ENCODE measurements around the gene DCDC1. TPM values are rescaled to one million over a fixed set of nuclear protein-coding genes. Genes with fewer than 3 reads are reported as not detected.

The DCDC1 gene
- total RNA-seq, 1 experiment from 2014 or later: 1.5 TPM

DNA sequence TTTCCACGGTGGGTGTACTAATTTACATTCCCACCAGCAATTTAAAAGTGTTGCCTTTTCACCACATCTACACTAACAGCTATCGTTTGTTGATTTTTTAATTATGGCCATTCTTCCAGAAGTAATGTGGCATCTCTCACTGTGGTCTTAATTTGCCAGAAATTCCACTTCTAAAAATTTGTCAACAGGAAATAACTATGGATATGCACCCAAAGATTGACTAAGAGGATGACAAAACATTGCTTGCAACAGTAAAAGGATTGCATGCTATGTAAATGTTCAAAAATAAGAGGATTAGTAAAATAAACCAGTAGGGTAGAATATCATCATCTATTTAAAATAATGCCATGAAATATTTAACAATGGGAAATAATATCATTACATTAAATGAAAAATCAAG lies 219.5 kb downstream of the DCDC1 start:
- no peak for TF ChIP-seq POLR2AphosphoS5 (IDR thresholded peaks at IDR 0.05; ENCODE audit: low read depth, low read length)
- no peak for TF ChIP-seq EGR1 (IDR thresholded peaks at IDR 0.05; ENCODE audit: low read depth)
- TF ChIP-seq, protein P1, sequence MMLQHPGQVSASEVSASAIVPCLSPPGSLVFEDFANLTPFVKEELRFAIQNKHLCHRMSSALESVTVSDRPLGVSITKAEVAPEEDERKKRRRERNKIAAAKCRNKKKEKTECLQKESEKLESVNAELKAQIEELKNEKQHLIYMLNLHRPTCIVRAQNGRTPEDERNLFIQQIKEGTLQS (IDR thresholded peaks at IDR 0.05): no peak
- TF ChIP-seq SIN3A (IDR thresholded peaks at IDR 0.05; ENCODE audit: low read depth): no peak
- TF ChIP-seq ELF1 (IDR thresholded peaks at IDR 0.05; ENCODE audit: borderline replicate concordance, low read depth): no peak
- no peak for TF ChIP-seq SP1 (IDR thresholded peaks at IDR 0.05; ENCODE audit: low read depth)
- no peak for TF ChIP-seq EZH2phosphoT487 (IDR thresholded peaks at IDR 0.05; ENCODE audit: borderline replicate concordance)
- TF ChIP-seq, protein P2, sequence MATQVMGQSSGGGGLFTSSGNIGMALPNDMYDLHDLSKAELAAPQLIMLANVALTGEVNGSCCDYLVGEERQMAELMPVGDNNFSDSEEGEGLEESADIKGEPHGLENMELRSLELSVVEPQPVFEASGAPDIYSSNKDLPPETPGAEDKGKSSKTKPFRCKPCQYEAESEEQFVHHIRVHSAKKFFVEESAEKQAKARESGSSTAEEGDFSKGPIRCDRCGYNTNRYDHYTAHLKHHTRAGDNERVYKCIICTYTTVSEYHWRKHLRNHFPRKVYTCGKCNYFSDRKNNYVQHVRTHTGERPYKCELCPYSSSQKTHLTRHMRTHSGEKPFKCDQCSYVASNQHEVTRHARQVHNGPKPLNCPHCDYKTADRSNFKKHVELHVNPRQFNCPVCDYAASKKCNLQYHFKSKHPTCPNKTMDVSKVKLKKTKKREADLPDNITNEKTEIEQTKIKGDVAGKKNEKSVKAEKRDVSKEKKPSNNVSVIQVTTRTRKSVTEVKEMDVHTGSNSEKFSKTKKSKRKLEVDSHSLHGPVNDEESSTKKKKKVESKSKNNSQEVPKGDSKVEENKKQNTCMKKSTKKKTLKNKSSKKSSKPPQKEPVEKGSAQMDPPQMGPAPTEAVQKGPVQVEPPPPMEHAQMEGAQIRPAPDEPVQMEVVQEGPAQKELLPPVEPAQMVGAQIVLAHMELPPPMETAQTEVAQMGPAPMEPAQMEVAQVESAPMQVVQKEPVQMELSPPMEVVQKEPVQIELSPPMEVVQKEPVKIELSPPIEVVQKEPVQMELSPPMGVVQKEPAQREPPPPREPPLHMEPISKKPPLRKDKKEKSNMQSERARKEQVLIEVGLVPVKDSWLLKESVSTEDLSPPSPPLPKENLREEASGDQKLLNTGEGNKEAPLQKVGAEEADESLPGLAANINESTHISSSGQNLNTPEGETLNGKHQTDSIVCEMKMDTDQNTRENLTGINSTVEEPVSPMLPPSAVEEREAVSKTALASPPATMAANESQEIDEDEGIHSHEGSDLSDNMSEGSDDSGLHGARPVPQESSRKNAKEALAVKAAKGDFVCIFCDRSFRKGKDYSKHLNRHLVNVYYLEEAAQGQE (IDR thresholded peaks at IDR 0.05; ENCODE audit: low read depth): no peak
- no peak for TF ChIP-seq TCF7L2 (IDR thresholded peaks at IDR 0.05; ENCODE audit: borderline replicate concordance, extremely low read depth, insufficient read depth, insufficient read length)
- TF ChIP-seq FOSL1 (IDR thresholded peaks at IDR 0.05; ENCODE audit: low read depth): no peak
- no peak for TF ChIP-seq POLR2A (IDR thresholded peaks at IDR 0.05; ENCODE audit: borderline replicate concordance, extremely low read depth, insufficient read depth, insufficient read length)
- TF ChIP-seq EZH2 (IDR thresholded peaks at IDR 0.05): no peak
- no peak for TF ChIP-seq SRF (IDR thresholded peaks at IDR 0.05; ENCODE audit: low read depth)
- TF ChIP-seq, protein P3, sequence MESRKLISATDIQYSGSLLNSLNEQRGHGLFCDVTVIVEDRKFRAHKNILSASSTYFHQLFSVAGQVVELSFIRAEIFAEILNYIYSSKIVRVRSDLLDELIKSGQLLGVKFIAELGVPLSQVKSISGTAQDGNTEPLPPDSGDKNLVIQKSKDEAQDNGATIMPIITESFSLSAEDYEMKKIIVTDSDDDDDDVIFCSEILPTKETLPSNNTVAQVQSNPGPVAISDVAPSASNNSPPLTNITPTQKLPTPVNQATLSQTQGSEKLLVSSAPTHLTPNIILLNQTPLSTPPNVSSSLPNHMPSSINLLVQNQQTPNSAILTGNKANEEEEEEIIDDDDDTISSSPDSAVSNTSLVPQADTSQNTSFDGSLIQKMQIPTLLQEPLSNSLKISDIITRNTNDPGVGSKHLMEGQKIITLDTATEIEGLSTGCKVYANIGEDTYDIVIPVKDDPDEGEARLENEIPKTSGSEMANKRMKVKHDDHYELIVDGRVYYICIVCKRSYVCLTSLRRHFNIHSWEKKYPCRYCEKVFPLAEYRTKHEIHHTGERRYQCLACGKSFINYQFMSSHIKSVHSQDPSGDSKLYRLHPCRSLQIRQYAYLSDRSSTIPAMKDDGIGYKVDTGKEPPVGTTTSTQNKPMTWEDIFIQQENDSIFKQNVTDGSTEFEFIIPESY (IDR thresholded peaks at IDR 0.05; ENCODE audit: extremely low read depth, insufficient replicate concordance, low read length): no peak
- TF ChIP-seq JUND (IDR thresholded peaks at IDR 0.05): no peak
- TF ChIP-seq, protein P4, sequence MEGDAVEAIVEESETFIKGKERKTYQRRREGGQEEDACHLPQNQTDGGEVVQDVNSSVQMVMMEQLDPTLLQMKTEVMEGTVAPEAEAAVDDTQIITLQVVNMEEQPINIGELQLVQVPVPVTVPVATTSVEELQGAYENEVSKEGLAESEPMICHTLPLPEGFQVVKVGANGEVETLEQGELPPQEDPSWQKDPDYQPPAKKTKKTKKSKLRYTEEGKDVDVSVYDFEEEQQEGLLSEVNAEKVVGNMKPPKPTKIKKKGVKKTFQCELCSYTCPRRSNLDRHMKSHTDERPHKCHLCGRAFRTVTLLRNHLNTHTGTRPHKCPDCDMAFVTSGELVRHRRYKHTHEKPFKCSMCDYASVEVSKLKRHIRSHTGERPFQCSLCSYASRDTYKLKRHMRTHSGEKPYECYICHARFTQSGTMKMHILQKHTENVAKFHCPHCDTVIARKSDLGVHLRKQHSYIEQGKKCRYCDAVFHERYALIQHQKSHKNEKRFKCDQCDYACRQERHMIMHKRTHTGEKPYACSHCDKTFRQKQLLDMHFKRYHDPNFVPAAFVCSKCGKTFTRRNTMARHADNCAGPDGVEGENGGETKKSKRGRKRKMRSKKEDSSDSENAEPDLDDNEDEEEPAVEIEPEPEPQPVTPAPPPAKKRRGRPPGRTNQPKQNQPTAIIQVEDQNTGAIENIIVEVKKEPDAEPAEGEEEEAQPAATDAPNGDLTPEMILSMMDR (IDR thresholded peaks at IDR 0.05 in 2 of 3, conservative IDR thresholded peaks at IDR 0.05 in 1 of 3; ENCODE audit: borderline replicate concordance in 1 of 3, insufficient read depth in 1 of 3, low read depth in 2 of 3, low read length in 2 of 3): no peak
- TF ChIP-seq, protein P5, sequence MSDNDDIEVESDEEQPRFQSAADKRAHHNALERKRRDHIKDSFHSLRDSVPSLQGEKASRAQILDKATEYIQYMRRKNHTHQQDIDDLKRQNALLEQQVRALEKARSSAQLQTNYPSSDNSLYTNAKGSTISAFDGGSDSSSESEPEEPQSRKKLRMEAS (IDR thresholded peaks at IDR 0.05): no peak
- no peak for DNase-seq (ENCODE audit: low read depth, low spot score)
- BruUV-seq (replicated peaks): no TSS peak
- no peaks in the 10 kb centered on the region for H3K36me3 ChIP-seq (ENCODE audit: control insufficient read depth in 1 of 2, insufficient read depth in 2 of 2, low read length in 2 of 2)
- no peaks in the 10 kb centered on the region for H3K79me2 ChIP-seq (ENCODE audit: insufficient read depth, low read length)
- H3K9ac ChIP-seq (ENCODE audit: low read length): no peak overlapping the region
- no peak overlapping the region for H3K4me2 ChIP-seq (ENCODE audit: low read length)
- intact Hi-C loops (cut with micrococcal nuclease): no loop called here
- no peak overlapping the region for H3K27ac ChIP-seq (ENCODE audit: low read depth, low read length)
- ChIA-PET POLR2A (no interaction called here), RAD21 (ENCODE audit: low non-redundant PET in 1 of 2, low total read pairs in 2 of 2, uncharacterized antibody in 2 of 2, unreplicated experiment in 2 of 2) (no interaction called here), CTCF (no interaction called here)
- no peak overlapping the region for H3K4me3 ChIP-seq (replicated peaks in 1 of 2; ENCODE audit: low read depth in 1 of 2, low read length in 2 of 2)
- H3K9me3 ChIP-seq (ENCODE audit: control insufficient read depth in 1 of 2, insufficient read depth in 1 of 2, low read depth in 1 of 2, low read length in 2 of 2): no peaks in the 10 kb centered on the region
- no peaks in the 10 kb centered on the region for H4K20me1 ChIP-seq (ENCODE audit: insufficient read depth)
- H3K4me1 ChIP-seq (ENCODE audit: control insufficient read depth in 1 of 2, insufficient read depth in 2 of 2, low read length in 2 of 2): no peaks in the 10 kb centered on the region
- ATAC-seq: no peak
- no peaks in the 10 kb centered on the region for H3K9me2 ChIP-seq (ENCODE audit: insufficient read depth)
- H2AFZ ChIP-seq (ENCODE audit: low read depth, low read length, poor library complexity, severe bottlenecking): no peak overlapping the region
- no peaks in the 10 kb centered on the region for H3K27me3 ChIP-seq (ENCODE audit: insufficient read depth, low read length)

All from HCT116 (cell line).